GM12873 (cell line): ENCODE results near the gene CPSF3.

ENCODE experiments used
- TF ChIP-seq, protein P1 (sequence below): IDR thresholded peaks from 2 replicates; pipeline ENCODE4 v1.5.1; 2012; ENCODE audit warnings: low read depth, mild to moderate bottlenecking, moderate library complexity, low read length, control low read depth; ENCODE audit not compliant: insufficient read depth; ENCODE audit errors: missing control alignments

The CPSF3 gene

DNA sequence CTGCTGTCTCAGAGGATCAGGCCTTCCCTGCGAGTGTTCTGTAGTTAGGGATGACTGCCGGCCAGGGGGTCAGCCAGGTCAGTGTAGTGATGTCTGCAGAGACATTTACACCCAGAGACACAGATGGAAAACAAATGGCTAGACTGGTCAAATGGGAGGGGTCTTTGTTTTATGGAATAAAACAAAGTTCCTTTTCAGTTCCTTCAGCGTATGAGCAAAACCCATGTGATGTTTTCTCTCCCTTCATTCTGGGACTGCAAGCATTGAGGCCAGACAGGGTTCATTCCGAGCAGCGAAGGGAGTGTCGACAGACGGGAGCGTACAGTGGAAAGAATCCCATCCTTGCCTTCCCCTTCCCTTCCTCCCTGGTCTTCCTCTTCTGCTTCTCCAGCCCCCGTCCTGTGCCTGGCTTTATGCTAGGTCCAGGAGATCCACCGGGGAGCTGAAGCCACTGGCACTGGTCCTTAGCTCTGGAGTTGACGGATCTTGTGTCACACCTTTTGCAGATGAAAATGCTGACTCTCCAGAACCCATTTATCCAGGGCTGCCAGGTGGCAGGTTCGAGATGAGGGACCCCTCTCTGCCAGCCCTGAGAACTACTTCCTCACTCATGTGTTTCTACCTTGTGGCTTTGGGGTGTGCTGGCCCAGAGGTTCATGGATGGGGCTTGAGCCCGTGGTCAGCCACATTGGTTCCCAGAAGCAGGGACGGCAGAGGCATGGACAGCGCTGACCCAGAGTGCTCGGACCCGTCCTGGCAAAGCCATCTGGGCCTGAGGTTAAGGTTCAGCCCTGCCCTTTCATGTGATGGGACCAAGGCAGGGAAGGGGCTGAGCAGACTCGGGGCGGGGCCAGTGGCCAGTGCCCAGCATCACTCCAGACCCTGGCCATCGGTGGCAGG lies 24.3 kb upstream of the CPSF3 start:
- TF ChIP-seq, protein P1, sequence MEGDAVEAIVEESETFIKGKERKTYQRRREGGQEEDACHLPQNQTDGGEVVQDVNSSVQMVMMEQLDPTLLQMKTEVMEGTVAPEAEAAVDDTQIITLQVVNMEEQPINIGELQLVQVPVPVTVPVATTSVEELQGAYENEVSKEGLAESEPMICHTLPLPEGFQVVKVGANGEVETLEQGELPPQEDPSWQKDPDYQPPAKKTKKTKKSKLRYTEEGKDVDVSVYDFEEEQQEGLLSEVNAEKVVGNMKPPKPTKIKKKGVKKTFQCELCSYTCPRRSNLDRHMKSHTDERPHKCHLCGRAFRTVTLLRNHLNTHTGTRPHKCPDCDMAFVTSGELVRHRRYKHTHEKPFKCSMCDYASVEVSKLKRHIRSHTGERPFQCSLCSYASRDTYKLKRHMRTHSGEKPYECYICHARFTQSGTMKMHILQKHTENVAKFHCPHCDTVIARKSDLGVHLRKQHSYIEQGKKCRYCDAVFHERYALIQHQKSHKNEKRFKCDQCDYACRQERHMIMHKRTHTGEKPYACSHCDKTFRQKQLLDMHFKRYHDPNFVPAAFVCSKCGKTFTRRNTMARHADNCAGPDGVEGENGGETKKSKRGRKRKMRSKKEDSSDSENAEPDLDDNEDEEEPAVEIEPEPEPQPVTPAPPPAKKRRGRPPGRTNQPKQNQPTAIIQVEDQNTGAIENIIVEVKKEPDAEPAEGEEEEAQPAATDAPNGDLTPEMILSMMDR, result no peak

DNA sequence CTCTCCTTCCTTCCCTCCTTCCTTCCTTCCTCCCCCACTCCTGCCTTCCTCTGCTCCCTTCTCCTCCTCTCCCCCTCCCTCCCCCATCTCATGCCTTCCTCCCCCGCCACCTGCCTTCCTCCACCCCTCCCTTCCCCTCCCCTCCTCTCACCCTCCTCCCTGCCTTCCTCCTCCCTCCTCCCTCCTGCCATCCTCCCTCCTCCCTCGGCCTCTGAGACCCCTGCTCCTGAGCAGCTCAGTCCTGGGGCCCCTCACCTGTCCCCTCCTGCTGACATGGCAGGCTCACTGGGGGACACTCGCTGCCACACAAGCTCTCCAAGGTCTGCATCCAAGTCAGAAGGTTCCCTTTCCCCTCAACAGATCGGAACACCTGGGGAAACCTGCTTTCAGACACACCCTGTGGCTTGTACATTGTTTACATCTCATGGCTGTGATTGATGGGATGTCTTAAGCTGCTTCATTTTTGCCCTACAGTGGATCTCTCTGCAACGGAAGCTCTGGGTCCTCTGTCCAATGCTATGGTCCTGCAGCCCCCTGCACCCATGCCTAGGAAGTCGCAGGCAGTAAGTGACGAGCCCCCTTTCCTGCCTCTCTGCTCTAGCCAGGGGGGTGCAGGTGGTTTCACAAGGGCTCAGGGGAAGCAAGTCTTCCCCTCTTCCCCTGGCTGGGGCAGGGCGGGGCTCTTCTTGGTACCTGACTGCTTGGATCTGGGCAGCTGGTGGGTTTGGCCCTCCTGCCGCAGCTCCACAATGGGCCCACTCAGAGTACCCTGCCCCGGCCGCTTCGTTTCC lies 23.0 kb upstream of the CPSF3 start:
- TF ChIP-seq, protein P1, result no peak

DNA sequence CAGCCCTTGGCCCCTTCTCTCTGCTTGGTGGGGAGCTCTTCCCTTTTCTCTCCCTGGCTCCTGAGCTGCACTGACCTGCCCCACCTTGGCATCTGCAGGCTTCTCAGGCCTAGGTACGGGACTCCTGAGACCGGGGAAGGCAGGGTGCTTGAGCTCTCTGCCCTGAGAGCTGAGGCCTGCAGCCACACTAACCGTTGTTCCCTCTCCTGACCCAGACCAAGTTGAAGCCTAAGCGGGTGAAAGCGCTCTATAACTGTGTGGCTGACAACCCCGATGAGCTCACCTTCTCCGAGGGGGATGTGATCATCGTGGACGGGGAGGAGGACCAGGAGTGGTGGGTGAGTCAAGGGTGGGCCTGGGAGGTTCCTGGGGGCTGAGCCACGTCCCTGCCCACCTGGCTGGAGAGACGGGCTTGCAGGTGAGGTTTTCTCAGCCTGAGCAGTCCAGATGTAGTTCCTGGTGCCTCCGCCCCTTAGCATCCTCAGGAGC lies 22.4 kb upstream of the CPSF3 start:
- TF ChIP-seq, protein P1, result no peak

DNA sequence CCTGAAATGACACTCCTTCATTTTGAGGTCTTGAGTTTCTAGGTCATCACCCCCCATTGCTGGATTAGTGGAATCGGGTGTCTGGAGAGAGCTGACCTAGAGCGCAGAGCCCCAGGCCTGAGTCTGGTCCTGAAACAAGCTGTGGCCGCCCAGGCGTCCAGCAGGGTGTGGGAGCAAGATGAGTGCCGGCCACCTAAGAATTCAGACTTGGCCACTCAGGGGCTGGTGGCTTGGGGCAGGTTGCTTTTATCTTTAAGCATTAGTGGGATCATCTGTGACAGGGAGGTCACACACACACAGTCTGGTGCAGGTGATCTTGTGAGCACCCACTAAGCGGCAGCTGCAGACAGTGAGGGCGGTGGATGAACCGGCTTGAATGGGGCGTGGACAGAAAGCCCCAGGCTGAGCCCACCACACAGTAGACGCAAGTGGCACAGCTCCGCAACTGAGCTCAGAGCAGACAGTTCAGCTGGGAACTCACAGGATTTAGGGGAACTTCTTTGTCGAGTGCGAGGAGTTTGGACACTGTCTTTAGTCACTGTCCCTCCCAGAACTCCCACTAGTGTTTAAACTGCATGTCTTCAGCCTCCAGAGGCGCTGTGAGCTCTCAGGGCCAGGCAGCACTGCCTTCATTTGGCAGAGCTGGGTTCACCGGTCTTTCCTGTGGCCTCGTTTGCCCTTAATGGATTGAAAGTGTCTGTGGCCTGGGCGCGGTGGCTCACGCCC lies 21.6 kb upstream of the CPSF3 start:
- TF ChIP-seq, protein P1, result no peak

DNA sequence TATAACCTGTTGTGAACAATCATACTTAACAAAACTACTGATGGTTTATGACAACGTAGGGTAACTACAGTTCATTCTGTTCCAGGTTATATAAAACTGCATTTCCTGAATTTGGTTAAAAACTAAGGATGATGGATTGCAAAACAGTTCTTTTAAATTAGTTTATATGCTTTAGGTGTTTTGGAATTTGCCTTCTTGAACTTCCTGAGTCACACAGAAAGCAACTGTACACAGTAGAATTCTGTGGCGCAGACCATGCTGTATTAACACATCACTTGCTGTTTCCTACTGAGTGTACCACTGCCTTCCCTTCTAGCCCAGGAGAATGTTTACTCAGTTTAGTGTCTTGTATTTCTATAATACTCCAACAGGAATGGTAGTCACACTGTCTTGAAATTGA lies 19.5 kb upstream of the CPSF3 start:
- TF ChIP-seq, protein P1, result no peak

DNA sequence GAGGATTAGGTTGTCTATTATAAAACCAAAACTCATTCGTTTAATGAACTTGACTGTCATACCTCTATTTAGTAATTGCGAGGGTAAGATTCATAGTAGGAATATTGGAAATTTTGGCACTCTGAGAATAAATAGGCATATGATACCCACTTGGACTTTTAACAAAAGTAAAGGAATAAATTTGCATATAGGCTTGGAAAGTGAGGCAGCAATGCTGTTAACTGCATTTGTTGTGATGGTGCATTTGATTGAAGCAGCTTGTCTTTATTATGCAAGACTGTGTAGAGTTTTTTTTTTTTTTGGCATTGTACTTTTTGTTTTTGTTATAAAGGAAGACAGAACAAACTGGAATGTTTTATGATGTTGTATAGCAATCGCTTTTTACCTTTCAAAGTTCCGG lies 19.0 kb upstream of the CPSF3 start:
- TF ChIP-seq, protein P1, result no peak
